ENCODE results near the gene SLC16A4. TPM values are rescaled to one million over a fixed set of nuclear protein-coding genes. Genes with fewer than 3 reads are reported as not detected.

Gene SLC16A4
- total RNA-seq, 2 donors from 2014 or later = 3.6 TPM

- ATAC-seq (no peak), DNase-seq (no peak)
- Histone ChIP-seq H3K4me1 (no peaks in the 10 kb centered on the region), H3K36me3 (replicated peaks in 1 of 2; ENCODE audit: insufficient read depth in 1 of 2, low read depth in 2 of 2) (no peaks in the 10 kb centered on the region), H3K4me3 (no peak overlapping the region), H3K27ac (no peak overlapping the region), H3K27me3 (no peaks in the 10 kb centered on the region), H3K9me3 (no peaks in the 10 kb centered on the region)
- intact Hi-C loops (cut with DNase I) = no loop called here
- 90 to 91% methylated on average over 1 of the region's 1 CpG for WGBS, 2 donors
- TF ChIP-seq CTCF (IDR thresholded peaks at IDR 0.05) = no peak
- TF ChIP-seq POLR2A (IDR thresholded peaks at IDR 0.05) = no peak
Observed at GRCh38 chr1:110320168-110320518, 70.7 kb downstream of the SLC16A4 start.

- ATAC-seq (no peak), DNase-seq (no peak)
- TF ChIP-seq POLR2A (IDR thresholded peaks at IDR 0.05) (no peak), CTCF (IDR thresholded peaks at IDR 0.05) (no peak)
- Histone ChIP-seq H3K36me3 (replicated peaks in 1 of 2; ENCODE audit: insufficient read depth in 1 of 2, low read depth in 2 of 2) (no peaks in the 10 kb centered on the region), H3K27ac (no peak overlapping the region), H3K27me3 (no peaks in the 10 kb centered on the region), H3K9me3 (no peaks in the 10 kb centered on the region), H3K4me1 (no peaks in the 10 kb centered on the region), H3K4me3 (no peak overlapping the region)
- intact Hi-C loops (cut with DNase I) = loop anchor here (10.0 kb wide), 1 partner anchor 135 kb away; the partner anchor contains the start of gene PROK1
- WGBS, 2 donors = 68 to 84% methylated on average over 4 of the region's 4 CpGs
Observed at GRCh38 chr1:110319332-110320167, 71.3 kb downstream of the SLC16A4 start.

GRCh38 chr1:110318046-110318445 lies 72.8 kb downstream of the SLC16A4 start:
- intact Hi-C loops (cut with DNase I) = loop anchor here (10.0 kb wide), 1 partner anchor 137 kb away; the partner anchor contains the start of gene PROK1
- H3K27me3 ChIP-seq = no peaks in the 10 kb centered on the region
- no peak overlapping the region for H3K27ac ChIP-seq
- no peaks in the 10 kb centered on the region for H3K9me3 ChIP-seq
- TF ChIP-seq CTCF (IDR thresholded peaks at IDR 0.05) (no peak), POLR2A (IDR thresholded peaks at IDR 0.05) (no peak)
- 71 to 78% methylated on average over 4 of the region's 4 CpGs for WGBS, 2 donors
- no peaks in the 10 kb centered on the region for H3K36me3 ChIP-seq (replicated peaks in 1 of 2; ENCODE audit: insufficient read depth in 1 of 2, low read depth in 2 of 2)
- no peak overlapping the region for H3K4me3 ChIP-seq
- no peaks in the 10 kb centered on the region for H3K4me1 ChIP-seq
- DNase-seq = no peak
- no peak for ATAC-seq

- Histone ChIP-seq H3K36me3 (replicated peaks in 1 of 2; ENCODE audit: insufficient read depth in 1 of 2, low read depth in 2 of 2) (no peaks in the 10 kb centered on the region), H3K27ac (no peak overlapping the region), H3K4me1 (peaks cover 6% of the 10 kb centered on the region), H3K4me3 (no peak overlapping the region), H3K27me3 (no peaks in the 10 kb centered on the region), H3K9me3 (no peaks in the 10 kb centered on the region)
- DNase-seq (no peak), ATAC-seq (no peak)
- 62 to 73% methylated on average over 2 of the region's 2 CpGs for WGBS, 2 donors
- intact Hi-C loops (cut with DNase I) = loop anchor here (10.0 kb wide), 1 partner anchor 138 kb away; the partner anchor contains the start of gene PROK1
- TF ChIP-seq CTCF (IDR thresholded peaks at IDR 0.05) (no peak), POLR2A (IDR thresholded peaks at IDR 0.05) (no peak)
Observed at GRCh38 chr1:110316735-110317134, 74.1 kb downstream of the SLC16A4 start.

Other genes with a start within 250 kb of the SLC16A4 start
- gene SLC6A17, start 240.5 kb downstream of the SLC16A4 start, total RNA-seq = under 1 TPM; 0.52 to 0.99 TPM
- 10 to 100 TPM in 1 of 2 donors, 1 to 10 TPM in 1; 8.6 to 12.7 TPM for gene KCNC4, start 180.7 kb downstream of the SLC16A4 start, total RNA-seq
- 10 to 100 TPM; 21.4 to 25.9 TPM for gene RBM15, start 51.6 kb downstream of the SLC16A4 start, total RNA-seq
- 10 to 100 TPM in 1 of 2 donors, 1 to 10 TPM in 1; 8.6 to 25.4 TPM for gene LAMTOR5, start 16.7 kb upstream of the SLC16A4 start, total RNA-seq
- 1 to 10 TPM in 1 of 2 donors, under 1 TPM in 1; 0.26 to 4.9 TPM for gene PROK1, start 60.1 kb upstream of the SLC16A4 start, total RNA-seq
- gene KCNA10, start 128.1 kb upstream of the SLC16A4 start, total RNA-seq = not detected
- gene KCNA2, start 215.3 kb upstream of the SLC16A4 start, total RNA-seq = 1 to 10 TPM; 1.3 TPM

All from body of pancreas (tissue), 4 donors.